CMK (cell line): ENCODE results near the gene ZMIZ1.
A peak's percentile ranks its signal among the peaks of the same experiment; 100 is the strongest.

Source experiments
- DNase-seq: peaks from one replicate; pipeline ENCODE4 v3.0.0-alpha.2; 2010; ENCODE audit warnings: low read depth

Gene ZMIZ1

GRCh38 chr10:79123547-79123963 lies 54.8 kb downstream of the ZMIZ1 start:
- no peak for DNase-seq

- no peak for DNase-seq
These were observed 55.3 kb downstream of the ZMIZ1 start for GRCh38 chr10:79124066-79124465.

- DNase-seq, result no peak
These were observed 56.3 kb downstream of the ZMIZ1 start for GRCh38 chr10:79125092-79125491.

DNA sequence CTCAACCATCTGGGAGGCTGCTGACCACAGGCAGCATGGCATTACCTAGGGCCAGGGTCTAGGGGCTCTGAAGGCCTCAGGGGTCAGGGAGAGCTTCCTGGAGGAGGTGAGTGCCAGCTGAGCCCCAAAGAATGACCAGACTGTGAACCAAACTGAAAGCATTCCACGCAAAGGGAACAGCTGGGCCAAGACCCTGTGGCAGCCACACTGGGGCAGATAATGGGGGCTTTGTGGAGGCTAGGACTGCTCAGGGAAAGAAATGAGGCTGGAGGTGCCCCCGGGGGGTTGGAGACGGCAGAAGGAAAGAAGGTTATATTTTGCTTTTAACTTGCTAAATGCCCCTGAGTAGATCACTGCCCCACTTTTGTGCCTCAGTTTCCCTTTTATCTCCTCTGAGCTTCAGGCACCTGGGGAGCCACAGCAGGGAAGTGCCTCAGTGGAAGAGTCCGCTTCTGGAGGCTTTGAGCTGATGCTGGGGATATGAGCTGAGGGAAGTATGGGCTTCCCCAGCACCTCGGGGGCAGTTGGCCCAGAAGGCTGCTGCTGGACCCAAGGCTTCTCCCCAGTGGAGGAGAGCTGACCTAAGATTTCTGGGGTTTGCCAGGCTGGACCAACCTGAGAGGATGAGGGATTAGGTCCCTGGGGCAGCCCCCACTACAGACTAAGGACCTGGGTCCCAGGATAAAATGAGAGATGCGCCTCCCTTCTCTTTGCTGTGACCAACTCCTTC lies 57.8 kb downstream of the ZMIZ1 start:
- no peak for DNase-seq

GRCh38 chr10:79127151-79127961 lies 58.6 kb downstream of the ZMIZ1 start:
- no peak for DNase-seq

GRCh38 chr10:79128241-79128922 lies 59.6 kb downstream of the ZMIZ1 start:
- no peak for DNase-seq

GRCh38 chr10:79128923-79129305 lies 60.1 kb downstream of the ZMIZ1 start:
- DNase-seq, result no peak

DNA sequence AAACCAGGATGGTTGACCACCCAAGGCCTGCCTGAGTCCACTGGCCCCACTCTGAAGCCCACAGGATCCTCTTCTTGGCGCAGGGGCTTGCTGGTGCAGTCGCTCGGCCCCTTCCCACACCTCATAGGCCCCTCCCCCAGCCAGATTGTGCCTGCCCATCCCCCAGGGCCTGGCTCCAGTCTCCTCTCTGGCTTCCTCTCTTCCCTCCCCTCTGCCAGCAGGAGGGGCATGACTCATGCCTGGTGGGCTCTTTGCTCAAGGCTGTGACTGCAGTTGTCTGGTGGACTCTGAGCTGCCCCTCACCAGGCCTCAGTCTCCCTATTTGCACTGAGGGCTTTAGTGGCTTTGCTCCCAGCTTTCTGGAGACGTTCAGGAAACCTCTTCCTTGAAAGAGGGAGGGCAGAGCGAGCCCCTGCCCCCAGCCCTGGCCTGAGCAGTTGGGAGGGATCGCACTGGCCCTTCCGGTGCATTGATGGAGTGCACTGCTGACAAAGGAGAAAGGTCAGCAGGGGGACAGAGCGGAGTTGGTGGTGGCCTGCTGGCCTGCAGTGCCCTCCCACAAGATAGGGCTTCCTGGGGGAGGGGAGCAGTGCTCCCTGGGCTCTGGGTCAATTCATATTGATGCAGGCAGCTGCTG lies 60.7 kb downstream of the ZMIZ1 start:
- no peak for DNase-seq

GRCh38 chr10:79130255-79130654 lies 61.5 kb downstream of the ZMIZ1 start:
- no peak for DNase-seq

DNA sequence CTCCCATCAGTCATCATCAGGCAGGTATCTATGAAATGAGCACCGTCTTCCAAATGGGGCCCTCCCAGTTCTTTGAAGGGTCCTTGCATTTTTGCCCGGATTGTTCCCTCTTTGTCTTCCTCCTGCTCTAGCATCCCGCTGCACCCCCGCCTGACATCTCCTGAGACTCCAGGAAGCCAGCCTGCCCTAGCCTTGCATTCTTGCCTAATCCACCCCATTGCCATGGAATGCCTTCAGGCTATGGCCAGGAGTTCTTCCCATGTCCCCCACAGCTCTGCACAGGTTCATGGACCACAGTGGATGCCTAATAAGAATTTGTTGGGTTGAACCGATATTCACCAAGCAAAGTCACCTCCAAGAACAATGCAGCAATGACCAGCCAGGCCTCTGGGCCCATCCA lies 62.1 kb downstream of the ZMIZ1 start:
- DNase-seq, result no peak

GRCh38 chr10:79131836-79132631 lies 63.3 kb downstream of the ZMIZ1 start:
- no peak for DNase-seq

- DNase-seq, result peak; percentile 50
These were observed 64.1 kb downstream of the ZMIZ1 start for GRCh38 chr10:79132681-79133381.

DNA sequence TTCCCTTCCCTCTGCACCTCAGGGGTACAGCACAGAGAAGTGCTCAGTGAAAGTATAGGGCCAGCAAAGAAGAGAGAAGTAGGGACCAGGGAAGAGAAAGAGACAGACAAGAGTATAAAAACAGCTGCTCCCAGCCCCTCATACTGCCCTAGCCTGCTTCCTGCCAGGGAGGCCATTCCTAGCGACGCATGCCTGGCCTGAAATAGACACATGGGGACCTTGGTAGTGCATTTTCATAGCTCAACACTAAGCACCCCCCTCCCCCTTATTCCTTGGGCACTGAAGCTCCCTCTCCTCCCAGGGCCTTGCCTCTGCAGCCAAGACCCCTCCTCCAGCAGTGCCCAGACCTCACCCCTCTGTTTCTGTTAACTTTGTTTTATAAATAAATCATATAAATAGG lies 64.7 kb downstream of the ZMIZ1 start:
- no peak for DNase-seq

- no peak for DNase-seq
These were observed 67.0 kb downstream of the ZMIZ1 start for GRCh38 chr10:79135790-79136189.

DNA sequence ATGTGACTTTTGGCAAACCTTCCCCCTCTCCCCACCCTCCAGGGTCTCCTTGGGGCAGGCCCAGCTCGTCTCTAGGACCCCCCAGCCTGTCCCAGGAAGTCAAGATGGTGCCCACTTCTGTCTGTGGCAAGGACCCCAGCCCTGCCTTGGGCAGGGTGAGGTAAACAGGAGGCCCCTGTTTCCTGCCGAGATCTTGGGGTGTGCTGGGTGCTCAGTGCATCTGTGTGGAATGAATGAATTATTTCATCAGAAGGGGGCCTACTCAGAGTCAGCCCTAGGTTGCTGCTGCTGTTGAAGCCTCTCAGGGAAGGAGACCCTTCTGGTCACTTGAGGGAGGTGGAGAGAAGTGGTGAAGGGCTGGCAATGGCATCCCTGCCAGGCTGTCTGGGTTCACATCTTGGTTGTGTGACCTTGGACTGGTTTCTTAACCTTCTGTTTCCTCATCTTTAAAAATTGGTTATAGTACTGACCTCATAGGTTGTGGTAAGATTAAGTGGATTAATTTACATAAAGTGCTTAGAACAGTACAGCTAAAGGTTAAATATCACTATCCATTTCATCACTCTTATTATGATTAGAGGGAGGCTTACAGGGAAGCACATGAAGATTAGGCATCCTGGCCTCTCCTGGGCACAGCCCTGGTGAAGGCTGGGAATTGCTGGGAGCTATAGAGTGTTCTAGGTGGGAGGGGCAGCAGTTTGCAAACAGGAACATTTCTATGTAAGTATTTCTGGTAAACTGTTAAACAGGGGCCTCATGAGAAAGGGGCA lies 67.7 kb downstream of the ZMIZ1 start:
- DNase-seq, result no peak

DNA sequence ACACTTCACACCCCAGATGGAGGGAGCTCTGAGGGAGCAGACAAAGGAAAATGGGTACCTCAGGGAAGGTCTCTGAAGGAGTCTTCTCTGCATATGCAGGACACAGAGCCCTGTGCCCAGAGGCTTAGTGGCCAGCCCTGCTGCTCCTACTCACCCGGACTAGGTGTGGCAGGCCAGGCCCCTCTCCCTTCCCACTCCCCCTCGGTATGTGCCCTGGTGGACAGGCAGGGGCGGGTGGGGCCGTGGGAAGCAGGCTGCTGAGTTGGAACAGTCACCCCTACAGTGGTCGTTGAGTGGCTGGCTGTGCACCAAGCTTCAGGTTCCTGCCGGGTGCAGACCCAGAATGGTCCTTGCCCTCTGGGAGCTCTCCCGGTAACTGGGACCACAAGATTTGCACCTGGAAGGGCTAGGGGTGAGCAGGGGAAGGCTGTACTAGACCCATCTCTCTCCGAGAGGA lies 68.6 kb downstream of the ZMIZ1 start:
- no peak for DNase-seq

DNA sequence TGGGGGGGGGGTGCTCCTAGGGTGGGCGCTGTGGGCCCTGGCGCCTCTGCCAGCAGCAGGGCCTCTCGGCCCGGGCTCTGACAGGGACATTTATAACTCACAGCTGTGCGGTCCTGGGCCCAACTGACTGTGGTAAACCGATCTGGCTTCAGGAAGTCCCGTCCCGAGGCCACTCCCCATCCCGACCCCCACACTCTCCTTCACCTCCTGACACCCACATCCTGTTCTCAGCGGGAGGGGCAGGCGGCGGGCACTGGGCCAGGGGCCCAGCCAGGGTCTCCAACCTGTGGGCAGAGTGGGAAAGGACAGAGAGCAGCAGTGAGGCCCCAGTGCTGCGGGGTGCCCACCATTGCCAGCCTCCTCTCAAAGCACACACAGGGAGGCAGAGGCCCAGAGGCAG lies 69.1 kb downstream of the ZMIZ1 start:
- peak; percentile 94 for DNase-seq

DNA sequence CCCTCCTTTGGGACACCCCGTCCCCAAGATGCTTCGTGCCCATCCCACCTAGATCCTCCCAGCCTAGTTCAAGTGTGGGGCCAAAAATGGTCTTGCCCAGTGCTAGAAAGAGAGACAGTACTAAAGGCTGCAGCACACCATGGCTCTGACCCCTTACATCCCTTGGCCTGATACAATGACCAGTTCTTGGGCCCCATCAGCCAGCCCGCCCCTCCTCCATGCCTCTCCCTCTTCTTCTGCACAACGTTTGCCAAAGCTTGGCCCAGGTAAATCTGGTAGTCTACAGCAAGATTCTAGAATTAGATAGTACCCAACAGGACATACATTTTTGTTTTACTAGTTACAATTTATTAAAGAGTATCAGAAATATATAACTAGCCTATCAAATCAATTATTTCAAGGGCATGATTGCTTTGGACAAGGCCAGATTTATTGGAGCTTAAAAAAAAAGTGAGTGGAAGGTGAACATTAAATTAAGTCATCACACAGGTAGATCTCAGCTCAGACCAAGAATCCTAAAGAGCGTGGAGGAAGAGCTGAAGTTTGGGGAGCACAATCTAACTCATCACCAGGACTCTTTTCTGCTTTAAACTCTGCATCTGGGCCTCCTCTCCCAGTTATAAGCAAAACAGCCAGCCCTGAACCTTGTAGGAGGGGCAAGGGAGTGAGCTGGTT lies 69.8 kb downstream of the ZMIZ1 start:
- DNase-seq, result no peak

GRCh38 chr10:79139124-79139835 lies 70.5 kb downstream of the ZMIZ1 start:
- DNase-seq, result no peak
